HepG2 (cell line): ENCODE measurements around the gene STK4. TPM values are rescaled to one million over a fixed set of nuclear protein-coding genes. Genes with fewer than 3 reads are reported as not detected.

ENCODE experiments used
- ATAC-seq: fragments of 200-7000 bp; cut with Tn5 transposase; 3 replicates; pipeline ENCODE4 v1.9.1; 2020; ENCODE audit warnings: mild to moderate bottlenecking, moderate library complexity
- BruUV-seq: library from RNA; stranded (reverse); fragments of 400-500 nt; replicated peaks from 2 replicates; lab custom pipeline; 2021; lab: Mats Ljungman, UMichigan
- CTCF ChIA-PET: fragments of 300-600 bp; formaldehyde crosslinking; extraction: SDS; loops from one replicate; lab custom pipeline; 2021; ENCODE audit warnings: low total read pairs, inconsistent platforms, low intra/inter-chr PET ratio; lab: Yijun Ruan, JAX
- POLR2A ChIA-PET: fragments of 350-600 bp; sonication (Branson Sonifier 250); formaldehyde crosslinking; loops from one replicate; lab custom pipeline; 2020; ENCODE audit warnings: antibody characterized with exemption, inconsistent platforms; lab: Yijun Ruan, JAX
- DNase-seq: peaks from one replicate; pipeline ENCODE4 v3.0.0-alpha.2; 2015; ENCODE audit warnings: low spot score
- FAIRE-seq: peaks from 3 replicates; lab custom pipeline; 2011; peaks lifted over from hg19 to GRCh38; lab: Jason Lieb, UNC
- H2AFZ ChIP-seq: one replicate; pipeline ENCODE4 v1.6.1; 2011; ENCODE audit warnings: low read length, inconsistent platforms
- H3K27ac ChIP-seq: fragments of 300-600 bp; 3 replicates; pipeline ENCODE4 v1.8.0; 2011; ENCODE audit warnings: mixed run types, mild to moderate bottlenecking, mixed read lengths, low read length, inconsistent platforms; ENCODE audit not compliant: insufficient read depth; ENCODE audit errors: extremely low read length
- H3K27me3 ChIP-seq, 2 experiments: fragments of 200-600 bp in 1 of 2; 2 replicates in 1 of 2; 3 replicates in 1 of 2; pipeline versions ENCODE4 v1.6.0 to v1.8.0; 2011; ENCODE audit warnings: low read length in 2 of 2, mild to moderate bottlenecking in 2 of 2, moderate library complexity in 2 of 2, inconsistent platforms in 1 of 2; ENCODE audit not compliant: insufficient read depth in 2 of 2, control insufficient read depth in 1 of 2
- H3K36me3 ChIP-seq, 2 experiments: fragments of 200-600 bp in 1 of 2; replicated peaks in 1 of 2; 2 replicates in 1 of 2; 3 replicates in 1 of 2; pipeline versions ENCODE4 v1.5.1 to v1.8.0; 2011; ENCODE audit warnings: low read length in 2 of 2, inconsistent platforms in 1 of 2; ENCODE audit not compliant: insufficient read depth in 2 of 2, control insufficient read depth in 1 of 2
- H3K4me1 ChIP-seq: 2 replicates; pipeline ENCODE4 v1.5.1; 2012; ENCODE audit warnings: low read length, inconsistent platforms; ENCODE audit not compliant: insufficient read depth
- H3K4me2 ChIP-seq: 2 replicates; pipeline ENCODE4 v1.6.0; 2011; ENCODE audit warnings: low read depth, low read length, inconsistent platforms
- H3K4me3 ChIP-seq, 3 experiments: fragments of 200-600 bp in 1 of 3; sonication (generic), shearing (Covaris generic) in 1 of 3; replicated peaks in 1 of 3; 2 replicates each; pipeline ENCODE4 v1.5.1; 2011 to 2016; ENCODE audit warnings: low read length in 3 of 3, inconsistent platforms in 2 of 3, low read depth in 2 of 3, mild to moderate bottlenecking in 2 of 3, control low read depth in 1 of 3, mixed read lengths in 1 of 3; ENCODE audit not compliant: insufficient read depth in 1 of 3
- H3K79me2 ChIP-seq: one replicate; pipeline ENCODE4 v1.6.1; 2011; ENCODE audit warnings: low read length, inconsistent platforms; ENCODE audit not compliant: insufficient read depth
- H3K9ac ChIP-seq: 2 replicates; pipeline ENCODE4 v1.6.0; 2011; ENCODE audit warnings: mild to moderate bottlenecking, low read depth, low read length, inconsistent platforms; ENCODE audit not compliant: insufficient read depth
- H3K9me3 ChIP-seq: 2 replicates; pipeline ENCODE4 v1.5.1; 2012; ENCODE audit warnings: mild to moderate bottlenecking, low read length
- H4K20me1 ChIP-seq: 2 replicates; pipeline ENCODE4 v1.6.0; 2011; ENCODE audit warnings: inconsistent platforms, mild to moderate bottlenecking, low read length, moderate library complexity; ENCODE audit not compliant: insufficient read depth
- ATAD3A ChIP-seq: sonication (generic); formaldehyde crosslinking; IDR thresholded peaks from 2 replicates; pipeline ENCODE4 v1.4.0; 2020; ENCODE audit warnings: missing genetic modification reagents
- BHLHE40 ChIP-seq: IDR thresholded peaks from 2 replicates; pipeline ENCODE4 v1.6.1; 2011; ENCODE audit warnings: low read length, improper control_type of control experiment
- E2F1 ChIP-seq: sonication (generic); formaldehyde crosslinking; IDR thresholded peaks from 2 replicates; pipeline ENCODE4 v1.5.0; 2020; ENCODE audit warnings: missing genetic modification reagents
- ISL2 ChIP-seq: sonication (generic); formaldehyde crosslinking; IDR thresholded peaks from 2 replicates; pipeline ENCODE4 v1.5.0; 2020; ENCODE audit warnings: missing genetic modification reagents
- KDM5A ChIP-seq: fragments of 200-600 bp; sonication (generic); IDR thresholded peaks from 2 replicates; pipeline ENCODE4 v1.7.0; 2018; ENCODE audit warnings: antibody characterized with exemption, mild to moderate bottlenecking, low read length, borderline replicate concordance
- NCOA2 ChIP-seq: sonication (generic); formaldehyde crosslinking; IDR thresholded peaks from 2 replicates; pipeline ENCODE4 v1.8.0; 2022; ENCODE audit warnings: inconsistent platforms
- NFE2L2 ChIP-seq: fragments of 150-350 bp; IDR thresholded peaks from 2 replicates; pipeline ENCODE4 v1.6.1; 2014; ENCODE audit warnings: low read length
- POGZ ChIP-seq: sonication (generic); formaldehyde crosslinking; IDR thresholded peaks from 2 replicates; pipeline ENCODE4 v1.4.0; 2020; ENCODE audit warnings: mild to moderate bottlenecking, missing genetic modification reagents
- REL ChIP-seq: sonication (generic); formaldehyde crosslinking; conservative IDR thresholded peaks from 2 replicates; pipeline ENCODE4 v1.8.0; 2022; ENCODE audit warnings: mild to moderate bottlenecking, missing genetic modification reagents, moderate library complexity
- SSRP1 ChIP-seq: IDR thresholded peaks from 2 replicates; pipeline ENCODE4 v1.6.1; 2016; ENCODE audit warnings: control low read depth
- YEATS2 ChIP-seq: sonication (generic); formaldehyde crosslinking; IDR thresholded peaks from 2 replicates; pipeline ENCODE4 v1.4.0; 2020; ENCODE audit warnings: missing genetic modification reagents, borderline replicate concordance
- ZXDC ChIP-seq: sonication (generic); formaldehyde crosslinking; IDR thresholded peaks from 2 replicates; pipeline ENCODE4 v1.5.0; 2020; ENCODE audit warnings: mild to moderate bottlenecking, missing genetic modification reagents
- WGBS: methylation state at CpG from one replicate; pipeline ENCODE4 v1.1.6; 2017; ENCODE audit warnings: low lambda C conversion rate; 5-methylcytosine and 5-hydroxymethylcytosine counted together
- in situ Hi-C: cut with HindIII; loops from 2 replicates; pipeline ENCODE4 v1.10.0; 2017; ENCODE audit warnings: low pct_unique_long_range_greater_than_20kb; ENCODE audit not compliant: extremely low pct_ligation_motif_present
- intact Hi-C: fragments of 100-400 bp; cut with micrococcal nuclease; formaldehyde crosslinking; loops from one replicate; pipeline ENCODE4 v1.10.0; 2022; ENCODE audit not compliant: unreplicated experiment
- polyA plus RNA-seq, 8 experiments: library from polyadenylated mRNA; depleted of rRNA in 3 of 8; stranded (reverse) in 7 of 8; unstranded in 1 of 8; fragments of >200 nt; fragmentation: Illumina TruSeq in 4 of 8; extraction: Trizol in 4 of 8; gene quantifications; 2 replicates each; pipeline versions ENCODE4 v1.2.1 to v1.2.3, GENCODE V29; 2011 to 2016; ENCODE audit warnings: low read depth in 4 of 8, missing spikeins in 1 of 8, mixed read lengths in 1 of 8; ENCODE audit not compliant: insufficient read depth in 1 of 8
- total RNA-seq, 5 experiments: library from RNA; depleted of rRNA; stranded (reverse); fragments of >200 nt; fragmentation: Illumina TruSeq; extraction: Trizol; gene quantifications; 2 replicates each; pipeline ENCODE4 v1.2.3, GENCODE V29; 2016; ENCODE audit warnings: low read depth in 1 of 5
- TF ChIP-seq, protein P1 (sequence below): sonication (generic); formaldehyde crosslinking; conservative IDR thresholded peaks from 2 replicates; pipeline ENCODE4 v1.4.0; 2020; ENCODE audit warnings: missing genetic modification reagents

STK4 gene
- total and polyA plus RNA-seq, 2 of the 13 experiments (the other 11 are each of a cell fraction or from before 2014, with no cell fraction given): 25.6 to 38.3 TPM

- CTCF ChIA-PET: no interaction called here
- H4K20me1 ChIP-seq: 0 out of 2 replicates have a peak, but pooled peaks cover 2% of the 10 kb centered on the region
- H2AFZ ChIP-seq: no peak overlapping the region
- DNase-seq: no peak
- H3K9me3 ChIP-seq: no peaks in the 10 kb centered on the region
- no TSS peak for BruUV-seq
- 96% methylated on average over 1 of the region's 1 CpG for WGBS
- no peaks in the 10 kb centered on the region for H3K79me2 ChIP-seq
- intact Hi-C loops (no loop called here), in situ Hi-C loops (no loop called here)
- POLR2A ChIA-PET: no interaction called here
- H3K9ac ChIP-seq: no peak overlapping the region
- peaks cover 2 to 3% of the 10 kb centered on the region in 2 experiments; a peak in 3 of 5 replicates for H3K36me3 ChIP-seq
- no peak for TF ChIP-seq NCOA2 (CRISPR knock-in tag)
- no peak for TF ChIP-seq BHLHE40
- TF ChIP-seq ATAD3A (CRISPR knock-in tag): no peak
- no peak for TF ChIP-seq POGZ (CRISPR knock-in tag)
- TF ChIP-seq REL (CRISPR knock-in tag): no peak
- no peak overlapping the region for H3K4me2 ChIP-seq
- no peak for ATAC-seq
- no peaks in the 10 kb centered on the region; a peak in 1 of 5 replicates for H3K27me3 ChIP-seq
- no peak overlapping the region for H3K27ac ChIP-seq
- no peaks in the 10 kb centered on the region for H3K4me1 ChIP-seq
- no peak for FAIRE-seq
- H3K4me3 ChIP-seq: no peak overlapping the region
Observed at GRCh38 chr20:45039475-45039820, 73.1 kb downstream of the STK4 start.

DNA sequence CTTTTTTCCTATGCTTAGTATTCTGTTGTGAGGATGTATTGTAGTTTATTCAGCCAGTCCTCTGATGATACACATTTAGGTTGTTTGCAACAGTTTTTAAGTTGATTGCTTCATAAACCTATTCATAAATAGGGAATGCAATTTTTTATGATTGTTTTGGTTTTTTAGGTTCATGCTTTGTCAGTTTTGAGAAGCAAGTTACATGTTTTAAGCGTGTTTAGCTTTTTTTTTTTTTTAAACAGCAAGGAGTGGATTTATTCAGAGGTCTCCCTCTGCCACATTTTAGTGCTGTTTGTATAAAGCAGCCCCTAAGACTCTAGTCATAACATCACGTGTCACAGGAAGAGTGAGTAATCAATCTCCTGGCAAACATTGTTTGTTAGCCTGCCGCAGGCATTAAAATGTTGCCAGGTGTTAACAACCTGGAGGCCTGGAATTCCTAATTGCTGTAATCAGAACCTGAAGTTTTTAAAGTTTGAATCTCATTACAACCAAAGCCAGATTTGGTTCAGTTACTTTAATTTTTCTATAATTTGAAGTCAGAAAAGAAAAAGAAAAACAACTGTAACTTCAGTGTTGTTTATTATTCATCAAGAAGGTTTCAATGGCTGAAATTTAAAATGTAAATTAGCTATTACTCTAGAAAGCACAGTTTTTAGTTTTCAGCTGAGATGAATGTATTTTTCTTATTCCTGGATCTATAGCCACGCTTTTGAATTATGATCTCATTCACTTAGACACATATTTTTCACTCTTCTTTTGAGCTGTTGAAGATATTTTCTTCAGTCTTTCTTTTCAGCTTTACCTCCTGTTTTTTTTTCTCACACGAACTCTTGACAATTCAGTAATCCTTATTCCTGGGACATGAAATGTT is 75.4 kb downstream of the STK4 start:
- Histone ChIP-seq H3K4me3 (no peak overlapping the region), H4K20me1 (0 out of 2 replicates have a peak, but pooled peaks cover 3% of the 10 kb centered on the region), H3K27ac (no peak overlapping the region), H2AFZ (no peak overlapping the region), H3K9ac (no peak overlapping the region), H3K4me2 (no peak overlapping the region), H3K27me3 (no peaks in the 10 kb centered on the region; a peak in 1 of 5 replicates), H3K79me2 (no peaks in the 10 kb centered on the region), H3K36me3 (peaks cover 0 to 4% of the 10 kb centered on the region in 2 experiments; a peak in 2 of 5 replicates), H3K4me1 (no peaks in the 10 kb centered on the region), H3K9me3 (no peaks in the 10 kb centered on the region)
- intact Hi-C loops (no loop called here), in situ Hi-C loops (loop anchor here (10.0 kb wide), 1 partner anchor 53 kb away; no protein-coding TSS in a partner anchor)
- POLR2A ChIA-PET: no interaction called here
- ATAC-seq (no peak), FAIRE-seq (no peak), DNase-seq (no peak)
- CTCF ChIA-PET: interaction anchor here (4.3 kb wide), 1 partner anchor 54 kb away, joined by 47 read pairs; no protein-coding TSS in a partner anchor
- WGBS: 90% methylated on average over 5 of the region's 5 CpGs
- BruUV-seq: no TSS peak
- TF ChIP-seq, protein P1, sequence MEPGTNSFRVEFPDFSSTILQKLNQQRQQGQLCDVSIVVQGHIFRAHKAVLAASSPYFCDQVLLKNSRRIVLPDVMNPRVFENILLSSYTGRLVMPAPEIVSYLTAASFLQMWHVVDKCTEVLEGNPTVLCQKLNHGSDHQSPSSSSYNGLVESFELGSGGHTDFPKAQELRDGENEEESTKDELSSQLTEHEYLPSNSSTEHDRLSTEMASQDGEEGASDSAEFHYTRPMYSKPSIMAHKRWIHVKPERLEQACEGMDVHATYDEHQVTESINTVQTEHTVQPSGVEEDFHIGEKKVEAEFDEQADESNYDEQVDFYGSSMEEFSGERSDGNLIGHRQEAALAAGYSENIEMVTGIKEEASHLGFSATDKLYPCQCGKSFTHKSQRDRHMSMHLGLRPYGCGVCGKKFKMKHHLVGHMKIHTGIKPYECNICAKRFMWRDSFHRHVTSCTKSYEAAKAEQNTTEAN (CRISPR knock-in tag): no peak
- TF ChIP-seq KDM5A: no peak
- TF ChIP-seq SSRP1 (CRISPR knock-in tag): no peak
- no peak for TF ChIP-seq YEATS2 (CRISPR knock-in tag)
- no peak for TF ChIP-seq ZXDC
- no peak for TF ChIP-seq E2F1 (CRISPR knock-in tag)
- no peak for TF ChIP-seq ISL2 (CRISPR knock-in tag)
- no peak for TF ChIP-seq NFE2L2
